Body of pancreas (tissue), 4 donors: ENCODE measurements around the gene TRAPPC4.
A peak's percentile ranks its signal among the peaks of the same experiment; 100 is the strongest.

ENCODE experiments used
- POLR2A ChIP-seq, 3 donors: fragments of 450-650 bp; IDR thresholded peaks; one replicate each; pipeline ENCODE4 v1.6.1; 2016; ENCODE audit warnings: antibody characterized with exemption in 3 of 3, mild to moderate bottlenecking in 2 of 3
- TF ChIP-seq, protein P1 (sequence below), 7 experiments: fragments of 450-650 bp in 4 of 7; fragments of 200-600 bp in 3 of 7; sonication (generic) in 3 of 7; IDR thresholded peaks; one replicate each; pipeline ENCODE4 v1.5.1; 2016 to 2019; ENCODE audit warnings: antibody characterized with exemption in 7 of 7

DNA sequence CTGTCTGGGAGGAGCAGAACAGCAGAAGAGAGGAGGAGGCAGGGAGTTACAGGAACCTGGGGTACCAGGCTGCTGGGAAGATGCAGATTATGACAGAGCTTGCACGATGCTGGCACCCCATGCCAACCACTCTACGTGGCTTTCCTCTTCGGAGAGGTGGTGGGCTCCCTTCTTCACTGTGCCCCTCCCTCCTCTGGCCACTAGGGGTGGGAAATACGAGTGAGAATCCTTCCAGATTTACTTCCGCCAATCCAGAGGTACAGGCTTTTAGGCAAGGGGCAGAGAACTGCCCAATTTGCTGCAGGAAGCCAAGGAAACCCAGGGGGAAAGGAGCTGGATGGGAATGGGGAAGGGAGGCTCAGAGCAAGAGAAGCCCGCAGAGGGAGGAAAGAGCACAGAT, 26.1 kb downstream of the TRAPPC4 start:
- no peak for TF ChIP-seq POLR2A (IDR thresholded peaks at IDR 0.05)
- TF ChIP-seq, protein P1, sequence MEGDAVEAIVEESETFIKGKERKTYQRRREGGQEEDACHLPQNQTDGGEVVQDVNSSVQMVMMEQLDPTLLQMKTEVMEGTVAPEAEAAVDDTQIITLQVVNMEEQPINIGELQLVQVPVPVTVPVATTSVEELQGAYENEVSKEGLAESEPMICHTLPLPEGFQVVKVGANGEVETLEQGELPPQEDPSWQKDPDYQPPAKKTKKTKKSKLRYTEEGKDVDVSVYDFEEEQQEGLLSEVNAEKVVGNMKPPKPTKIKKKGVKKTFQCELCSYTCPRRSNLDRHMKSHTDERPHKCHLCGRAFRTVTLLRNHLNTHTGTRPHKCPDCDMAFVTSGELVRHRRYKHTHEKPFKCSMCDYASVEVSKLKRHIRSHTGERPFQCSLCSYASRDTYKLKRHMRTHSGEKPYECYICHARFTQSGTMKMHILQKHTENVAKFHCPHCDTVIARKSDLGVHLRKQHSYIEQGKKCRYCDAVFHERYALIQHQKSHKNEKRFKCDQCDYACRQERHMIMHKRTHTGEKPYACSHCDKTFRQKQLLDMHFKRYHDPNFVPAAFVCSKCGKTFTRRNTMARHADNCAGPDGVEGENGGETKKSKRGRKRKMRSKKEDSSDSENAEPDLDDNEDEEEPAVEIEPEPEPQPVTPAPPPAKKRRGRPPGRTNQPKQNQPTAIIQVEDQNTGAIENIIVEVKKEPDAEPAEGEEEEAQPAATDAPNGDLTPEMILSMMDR (IDR thresholded peaks at IDR 0.05), result peak in 1 of 7 experiments; percentile 6
